Stimulated activated naive B cell treated with anti-CD40 and anti-IgM and Interleukin-4, amounts not matched to agents 10 μg/mL and 1 μg/mL and 100 μg/mL, for 72 hours (primary cell): Measurements from ENCODE around the gene KIF3C.
"Not testable (repeated sequence)": the region's sequence is repeated elsewhere in the genome, so short reads cannot be mapped to it uniquely, and the experiment has no call there.

Experiments used
- ATAC-seq, 2 donors: fragments of 150-1000 bp; cut with Tn5 transposase; replicated peaks; 2 replicates each; pipeline ENCODE4 v1.10.0; 2021; ENCODE audit warnings: moderate library complexity in 1 of 2
- DNase-seq: peaks from one replicate; pipeline ENCODE4 v3.0.0; 2021
- H3K27ac Mint-ChIP-seq: one replicate; pipeline ENCODE4 v1.8.0; 2022; ENCODE audit warnings: mild to moderate bottlenecking, mixed read lengths
- H3K27me3 Mint-ChIP-seq, 2 donors: one replicate each; pipeline ENCODE4 v1.8.0; 2022; ENCODE audit warnings: mixed read lengths in 2 of 2
- H3K36me3 Mint-ChIP-seq, 2 donors: one replicate each; pipeline ENCODE4 v1.8.0; 2022; ENCODE audit warnings: mixed read lengths in 2 of 2, mild to moderate bottlenecking in 1 of 2
- H3K4me1 Mint-ChIP-seq, 2 donors: one replicate each; pipeline ENCODE4 v1.8.0; 2022; ENCODE audit warnings: mixed read lengths in 2 of 2, mild to moderate bottlenecking in 1 of 2
- H3K4me3 Mint-ChIP-seq, 2 donors: one replicate each; pipeline ENCODE4 v1.8.0; 2022; ENCODE audit warnings: mild to moderate bottlenecking in 2 of 2, mixed read lengths in 2 of 2, moderate library complexity in 1 of 2
- H3K9me3 Mint-ChIP-seq, 2 donors: one replicate each; pipeline ENCODE4 v1.8.0; 2022; ENCODE audit warnings: mixed read lengths in 2 of 2, mild to moderate bottlenecking in 1 of 2

The KIF3C gene

GRCh38 chr2:25960920-25961319 lies 21.4 kb downstream of the KIF3C start:
- H3K4me3 Mint-ChIP-seq: no peak overlapping the region
- ATAC-seq (peak; percentile 49 to 70), DNase-seq (no peak)
- no peak overlapping the region for H3K27ac Mint-ChIP-seq
- no peaks in the 10 kb centered on the region for H3K27me3 Mint-ChIP-seq
- H3K9me3 Mint-ChIP-seq: no peaks in the 10 kb centered on the region
- H3K4me1 Mint-ChIP-seq: peaks cover 9 to 12% of the 10 kb centered on the region in 2 donors
- peaks cover 0 to 2% of the 10 kb centered on the region in 2 donors for H3K36me3 Mint-ChIP-seq

DNA sequence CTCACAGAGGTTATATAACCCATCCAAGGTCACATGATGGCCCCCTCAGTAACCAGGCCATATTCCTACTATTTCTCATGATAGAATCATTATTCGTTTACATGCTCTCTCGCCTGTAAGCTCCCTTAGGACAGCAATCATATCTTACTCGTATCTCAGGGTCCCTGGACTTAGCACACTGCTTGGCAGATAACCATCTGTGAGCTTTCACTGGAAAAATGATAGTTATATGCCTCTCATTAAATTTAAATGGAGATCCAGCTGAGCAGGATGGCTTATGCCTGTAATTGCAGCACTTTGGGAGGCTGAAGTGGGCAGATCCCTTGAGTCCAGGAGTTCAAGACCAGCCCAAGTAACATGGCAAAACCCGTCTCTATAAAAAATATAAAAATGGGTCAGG lies 21.9 kb downstream of the KIF3C start:
- Mint-ChIP-seq H3K36me3 (peaks cover 0 to 1% of the 10 kb centered on the region in 2 donors), H3K9me3 (no peaks in the 10 kb centered on the region), H3K27me3 (no peaks in the 10 kb centered on the region), H3K4me3 (no peak overlapping the region), H3K27ac (no peak overlapping the region), H3K4me1 (peaks cover 9 to 12% of the 10 kb centered on the region in 2 donors)
- DNase-seq: no peak
- no peak for ATAC-seq

DNA sequence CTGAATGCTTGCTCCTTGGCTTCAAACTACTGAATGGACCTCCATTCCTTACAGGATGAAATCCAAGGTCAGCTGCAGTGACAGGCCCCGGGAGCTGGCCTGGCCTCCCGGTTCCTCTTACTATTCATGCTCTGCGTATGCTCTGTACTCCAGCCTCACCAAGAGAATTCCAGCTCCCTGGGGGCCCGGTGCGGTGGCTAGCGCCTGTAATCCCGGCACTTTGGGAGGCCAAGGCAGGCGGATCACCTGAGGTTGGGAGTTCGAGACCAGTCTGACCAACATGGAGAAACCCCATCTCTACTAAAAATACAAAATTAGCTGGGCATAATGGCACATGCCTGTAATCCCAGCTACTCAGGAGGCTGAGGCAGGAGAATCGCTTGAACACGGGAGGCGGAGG lies 23.7 kb downstream of the KIF3C start:
- peaks cover 9 to 12% of the 10 kb centered on the region in 2 donors for H3K4me1 Mint-ChIP-seq
- ATAC-seq, H3K4me3 Mint-ChIP-seq, H3K27me3 Mint-ChIP-seq, H3K9me3 Mint-ChIP-seq, DNase-seq, H3K27ac Mint-ChIP-seq, H3K36me3 Mint-ChIP-seq: not testable (repeated sequence)

GRCh38 chr2:25957743-25958142 lies 24.6 kb downstream of the KIF3C start:
- Mint-ChIP-seq H3K36me3 (no peaks in the 10 kb centered on the region), H3K4me3 (no peak overlapping the region), H3K4me1 (peaks cover 9 to 12% of the 10 kb centered on the region in 2 donors), H3K9me3 (no peaks in the 10 kb centered on the region), H3K27ac (no peak overlapping the region), H3K27me3 (no peaks in the 10 kb centered on the region)
- DNase-seq (no peak), ATAC-seq (no peak)

- DNase-seq (no peak), ATAC-seq (no peak)
- Mint-ChIP-seq H3K27ac (peak overlapping the region; percentile 31), H3K27me3 (peaks cover 0 to 3% of the 10 kb centered on the region in 2 donors), H3K36me3 (no peaks in the 10 kb centered on the region), H3K9me3 (no peaks in the 10 kb centered on the region), H3K4me1 (peaks cover 4 to 5% of the 10 kb centered on the region in 2 donors), H3K4me3 (no peak overlapping the region)
These were observed 26.3 kb downstream of the KIF3C start for GRCh38 chr2:25955869-25956535.

GRCh38 chr2:25955036-25955435 lies 27.3 kb downstream of the KIF3C start:
- DNase-seq (no peak), ATAC-seq (no peak)
- no peak overlapping the region for H3K4me3 Mint-ChIP-seq
- no peaks in the 10 kb centered on the region for H3K9me3 Mint-ChIP-seq
- H3K27me3 Mint-ChIP-seq: peaks cover 0 to 3% of the 10 kb centered on the region in 2 donors
- H3K27ac Mint-ChIP-seq: no peak overlapping the region
- H3K36me3 Mint-ChIP-seq: no peaks in the 10 kb centered on the region
- peaks cover 0 to 2% of the 10 kb centered on the region in 2 donors for H3K4me1 Mint-ChIP-seq

DNA sequence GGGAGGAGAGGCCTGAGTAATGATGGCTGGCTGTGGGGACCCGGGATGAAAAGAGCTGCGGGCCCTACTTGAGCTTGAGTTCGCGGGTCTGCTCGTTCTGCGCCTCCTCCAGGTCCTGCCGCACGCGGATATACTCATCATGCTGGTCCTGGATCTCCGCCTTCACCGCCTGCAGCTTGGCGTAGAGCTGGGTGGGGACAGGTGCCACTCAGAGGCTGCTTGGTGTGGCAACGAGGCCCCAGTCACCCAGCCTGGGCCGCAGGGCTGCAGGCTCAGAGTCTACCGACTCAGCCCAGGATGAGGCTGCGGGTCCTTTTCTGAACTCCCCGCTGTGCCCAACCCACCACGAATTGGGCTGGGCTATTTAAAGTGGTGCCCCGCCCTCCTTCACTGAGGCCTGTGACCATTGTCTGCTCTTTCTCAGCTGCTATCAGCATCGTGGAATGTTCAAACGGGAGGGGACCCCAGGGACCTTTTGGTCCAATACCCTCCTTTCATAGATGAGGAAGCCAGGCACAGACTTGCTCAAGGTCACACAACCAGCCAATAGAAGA lies 28.0 kb downstream of the KIF3C start:
- H3K4me1 Mint-ChIP-seq: peaks cover 0 to 2% of the 10 kb centered on the region in 2 donors
- H3K4me3 Mint-ChIP-seq: no peak overlapping the region
- H3K36me3 Mint-ChIP-seq: no peaks in the 10 kb centered on the region
- no peak overlapping the region for H3K27ac Mint-ChIP-seq
- DNase-seq (no peak), ATAC-seq (no peak)
- peaks cover 0 to 3% of the 10 kb centered on the region in 2 donors for H3K27me3 Mint-ChIP-seq
- H3K9me3 Mint-ChIP-seq: no peaks in the 10 kb centered on the region

GRCh38 chr2:25951071-25951547 lies 31.2 kb downstream of the KIF3C start:
- Mint-ChIP-seq H3K4me3 (no peak overlapping the region), H3K27ac (no peak overlapping the region), H3K4me1 (peaks cover 0 to 2% of the 10 kb centered on the region in 2 donors), H3K36me3 (no peaks in the 10 kb centered on the region), H3K27me3 (peaks cover 0 to 3% of the 10 kb centered on the region in 2 donors), H3K9me3 (no peaks in the 10 kb centered on the region)
- peak; percentile 24 for DNase-seq
- ATAC-seq: peak; percentile 96 to 97

- H3K4me3 Mint-ChIP-seq: no peak overlapping the region
- no peak for DNase-seq
- no peak for ATAC-seq
- peaks cover 0 to 3% of the 10 kb centered on the region in 2 donors for H3K27me3 Mint-ChIP-seq
- no peak overlapping the region for H3K27ac Mint-ChIP-seq
- no peaks in the 10 kb centered on the region for H3K9me3 Mint-ChIP-seq
- peaks cover 0 to 2% of the 10 kb centered on the region in 2 donors for H3K4me1 Mint-ChIP-seq
- H3K36me3 Mint-ChIP-seq: no peaks in the 10 kb centered on the region
These were observed 33.9 kb downstream of the KIF3C start for GRCh38 chr2:25948437-25948836.

GRCh38 chr2:25941042-25941441 lies 41.3 kb downstream of the KIF3C start:
- ATAC-seq (no peak), DNase-seq (no peak)
- H3K4me3 Mint-ChIP-seq: no peak overlapping the region
- no peaks in the 10 kb centered on the region for H3K27me3 Mint-ChIP-seq
- H3K9me3 Mint-ChIP-seq: no peaks in the 10 kb centered on the region
- no peaks in the 10 kb centered on the region for H3K4me1 Mint-ChIP-seq
- no peaks in the 10 kb centered on the region for H3K36me3 Mint-ChIP-seq
- peak overlapping the region; percentile 71 for H3K27ac Mint-ChIP-seq

DNA sequence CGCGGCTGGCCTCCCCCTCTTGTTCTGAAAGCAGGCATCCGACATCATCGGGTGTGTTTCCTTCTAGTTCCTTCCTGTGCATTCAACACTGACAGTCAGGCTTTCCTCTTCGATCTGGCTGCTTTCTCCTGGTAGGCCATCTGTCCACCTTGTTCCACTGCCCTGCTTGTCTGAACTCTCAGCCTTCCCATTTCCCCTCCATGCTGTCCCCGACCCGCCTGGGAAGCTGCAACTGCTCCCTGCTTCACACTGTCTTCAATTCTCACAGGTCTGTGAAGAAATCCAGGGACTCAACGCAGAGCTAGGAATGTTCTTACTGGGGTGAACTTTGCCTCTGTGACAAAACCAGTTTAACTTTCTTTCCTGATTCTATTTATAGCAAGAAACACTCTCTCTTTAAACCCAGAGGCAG lies 43.0 kb downstream of the KIF3C start:
- Mint-ChIP-seq H3K27ac (no peak overlapping the region), H3K27me3 (no peaks in the 10 kb centered on the region)
- ATAC-seq: no peak

GRCh38 chr2:25938345-25938744 lies 44.0 kb downstream of the KIF3C start:
- ATAC-seq (no peak), DNase-seq (no peak)
- Mint-ChIP-seq H3K27me3 (no peaks in the 10 kb centered on the region), H3K4me3 (no peak overlapping the region), H3K4me1 (no peaks in the 10 kb centered on the region), H3K9me3 (no peaks in the 10 kb centered on the region), H3K36me3 (no peaks in the 10 kb centered on the region), H3K27ac (no peak overlapping the region)

More for the DNA sequence above, 43.0 kb downstream of the KIF3C start:
- no peaks in the 10 kb centered on the region for H3K36me3 Mint-ChIP-seq
- no peak for DNase-seq
- no peaks in the 10 kb centered on the region for H3K4me1 Mint-ChIP-seq
- H3K9me3 Mint-ChIP-seq: no peaks in the 10 kb centered on the region
- H3K4me3 Mint-ChIP-seq: no peak overlapping the region

DNA sequence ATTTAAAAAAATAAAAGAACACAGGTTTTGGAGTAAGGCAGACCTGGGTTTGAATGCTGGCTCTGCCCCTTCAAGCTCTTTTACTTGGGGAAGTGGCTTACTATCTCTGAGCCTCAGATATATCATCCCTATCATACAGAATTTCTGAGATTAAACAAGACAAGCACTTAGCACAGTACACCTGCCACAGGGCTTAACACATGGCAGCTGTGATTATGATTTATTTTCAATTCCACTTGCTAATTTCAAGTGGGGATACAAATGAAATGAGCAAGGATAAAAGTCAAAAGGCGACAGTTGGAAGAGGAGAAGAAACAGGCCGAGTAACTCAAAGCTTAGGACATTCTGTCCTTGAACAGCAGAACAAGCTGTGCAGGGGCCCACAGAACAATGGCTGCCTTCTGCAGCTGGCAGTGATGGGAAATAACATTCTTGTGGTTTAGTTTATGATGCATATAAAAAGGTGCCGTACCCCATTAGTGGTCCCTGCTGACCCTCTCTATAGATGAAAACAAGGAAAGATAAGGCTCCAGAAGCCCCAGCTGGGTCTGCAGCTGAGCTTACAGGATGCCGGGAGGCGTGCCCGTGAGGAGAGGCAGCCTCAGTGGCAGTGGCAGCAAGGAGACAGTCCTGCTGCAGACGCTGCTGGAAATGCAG lies 45.3 kb downstream of the KIF3C start:
- Mint-ChIP-seq H3K27me3 (no peaks in the 10 kb centered on the region), H3K27ac (no peak overlapping the region), H3K36me3 (no peaks in the 10 kb centered on the region), H3K4me3 (no peak overlapping the region), H3K4me1 (no peaks in the 10 kb centered on the region), H3K9me3 (no peaks in the 10 kb centered on the region)
- DNase-seq (no peak), ATAC-seq (no peak)

DNA sequence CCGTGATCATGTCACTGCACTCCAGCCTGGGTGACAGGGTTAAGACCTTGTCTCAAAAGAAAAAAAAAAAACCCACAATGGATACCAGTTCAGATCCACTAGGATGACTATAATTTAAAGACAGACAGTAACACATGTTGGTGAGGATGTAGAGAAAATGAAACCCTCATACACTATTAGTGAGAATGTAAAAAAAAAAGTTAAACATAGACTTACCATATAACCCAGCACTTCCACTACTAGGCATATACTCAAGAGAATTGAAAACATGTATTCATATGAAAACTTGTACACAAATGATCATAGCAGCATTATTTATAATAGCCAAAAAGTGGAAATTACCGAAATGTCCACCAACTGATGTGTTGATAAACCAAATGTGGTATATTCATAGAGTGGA lies 48.7 kb downstream of the KIF3C start:
- ATAC-seq (no peak), DNase-seq (no peak)
- no peak overlapping the region for H3K4me3 Mint-ChIP-seq
- no peaks in the 10 kb centered on the region for H3K4me1 Mint-ChIP-seq
- no peaks in the 10 kb centered on the region for H3K36me3 Mint-ChIP-seq
- H3K27me3 Mint-ChIP-seq: no peaks in the 10 kb centered on the region
- no peaks in the 10 kb centered on the region for H3K9me3 Mint-ChIP-seq
- H3K27ac Mint-ChIP-seq: no peak overlapping the region
